GM23338 (cell line): ENCODE data around the gene SYT6. TPM values are rescaled to one million over a fixed set of nuclear protein-coding genes. Genes with fewer than 3 reads are reported as not detected.

Experiments used
- ATAC-seq: fragments of 200-7000 bp; cut with Tn5 transposase; 3 replicates; pipeline ENCODE4 v1.9.1; 2020
- DNase-seq: peaks from one replicate; pipeline ENCODE4 v3.0.0-alpha.2; 2015; ENCODE audit warnings: low spot score
- H2AFZ ChIP-seq: fragments of 200-600 bp; sonication (generic); 2 replicates; pipeline ENCODE4 v1.8.0; 2016; ENCODE audit warnings: antibody characterized with exemption, mild to moderate bottlenecking, moderate library complexity
- H3F3A ChIP-seq: fragments of 200-600 bp; sonication (generic); replicated peaks from 2 replicates; pipeline ENCODE4 v1.8.0; 2017; ENCODE audit warnings: antibody characterized with exemption, mixed run types, low read depth
- H3K27ac ChIP-seq: fragments of 200-600 bp; sonication (generic); 2 replicates; pipeline ENCODE4 v1.6.1; 2016; ENCODE audit warnings: low read depth
- H3K27me3 ChIP-seq: fragments of 200-600 bp; sonication (generic); 2 replicates; pipeline ENCODE4 v1.8.0; 2016; ENCODE audit warnings: mild to moderate bottlenecking, mixed run types, moderate library complexity; ENCODE audit not compliant: insufficient read depth
- H3K36me3 ChIP-seq: fragments of 200-600 bp; sonication (generic); 2 replicates; pipeline ENCODE4 v1.8.0; 2016; ENCODE audit warnings: mild to moderate bottlenecking; ENCODE audit not compliant: insufficient read depth
- H3K4me1 ChIP-seq: fragments of 200-600 bp; sonication (generic); 2 replicates; pipeline ENCODE4 v1.8.0; 2016; ENCODE audit warnings: mild to moderate bottlenecking, moderate library complexity; ENCODE audit not compliant: insufficient read depth
- H3K4me2 ChIP-seq: fragments of 200-600 bp; sonication (generic); 2 replicates; pipeline ENCODE4 v1.7.1; 2017; ENCODE audit warnings: mixed run types
- H3K4me3 ChIP-seq: fragments of 200-600 bp; sonication (generic); 2 replicates; pipeline ENCODE4 v1.6.1; 2016; ENCODE audit warnings: mixed run types
- H3K79me2 ChIP-seq: fragments of 200-600 bp; sonication (generic); replicated peaks from 2 replicates; pipeline ENCODE4 v1.8.0; 2017; ENCODE audit warnings: mild to moderate bottlenecking; ENCODE audit not compliant: insufficient read depth
- H3K9me2 ChIP-seq: fragments of 200-600 bp; sonication (generic); 2 replicates; pipeline ENCODE4 v1.8.0; 2017; ENCODE audit not compliant: insufficient read depth
- H4K20me1 ChIP-seq: fragments of 200-600 bp; sonication (generic); replicated peaks from 2 replicates; pipeline ENCODE4 v1.8.0; 2017; ENCODE audit warnings: mild to moderate bottlenecking; ENCODE audit not compliant: insufficient read depth
- H3K27ac Mint-ChIP-seq: 2 replicates; pipeline ENCODE4 v1.8.0; 2020; ENCODE audit warnings: inconsistent platforms, mild to moderate bottlenecking, moderate library complexity, mixed read lengths
- H3K27me3 Mint-ChIP-seq: 3 replicates; pipeline ENCODE4 v1.8.0; 2022; ENCODE audit warnings: low read depth, mild to moderate bottlenecking, moderate library complexity, mixed read lengths, inconsistent platforms; ENCODE audit not compliant: insufficient read depth, poor library complexity
- H3K36me3 Mint-ChIP-seq: 3 replicates; pipeline ENCODE4 v1.8.0; 2021; ENCODE audit warnings: low read depth, mild to moderate bottlenecking, inconsistent platforms, moderate library complexity, mixed read lengths
- H3K4me1 Mint-ChIP-seq: 3 replicates; pipeline ENCODE4 v1.8.0; 2020; ENCODE audit warnings: mild to moderate bottlenecking, inconsistent platforms, mixed read lengths
- H3K4me3 Mint-ChIP-seq: 3 replicates; pipeline ENCODE4 v1.8.0; 2021; ENCODE audit warnings: moderate library complexity, mild to moderate bottlenecking, inconsistent platforms, mixed read lengths
- H3K9me3 Mint-ChIP-seq: 3 replicates; pipeline ENCODE4 v1.8.0; 2020; ENCODE audit warnings: moderate library complexity, mild to moderate bottlenecking, inconsistent platforms, mixed read lengths
- CREB1 ChIP-seq: fragments of 250-450 bp; sonication (Bioruptor Pico); IDR thresholded peaks from 2 replicates; pipeline ENCODE4 v1.5.0; 2020; ENCODE audit warnings: low read depth, mild to moderate bottlenecking, moderate library complexity
- CTCF ChIP-seq, 2 experiments: fragments of 200-600 bp in 1 of 2; sonication (generic) in 1 of 2; conservative IDR thresholded peaks; 2 replicates each; pipeline versions ENCODE4 v1.5.1 to v1.6.1; 2016 to 2017; ENCODE audit warnings: antibody characterized with exemption in 2 of 2, low read depth in 2 of 2, mild to moderate bottlenecking in 2 of 2, moderate library complexity in 1 of 2
- ETS1 ChIP-seq: IDR thresholded peaks from 2 replicates; pipeline ENCODE4 v1.6.1; 2016; ENCODE audit warnings: antibody characterized with exemption
- EZH2 ChIP-seq: fragments of 200-600 bp; sonication (generic); IDR thresholded peaks from one replicate; pipeline ENCODE4 v1.8.0; 2017; ENCODE audit warnings: antibody characterized with exemption, mild to moderate bottlenecking, low read depth; ENCODE audit not compliant: unreplicated experiment
- EZH2phosphoT487 ChIP-seq: fragments of 200-600 bp; sonication (generic); IDR thresholded peaks from one replicate; pipeline ENCODE4 v1.8.1; 2018; ENCODE audit warnings: antibody characterized with exemption; ENCODE audit not compliant: unreplicated experiment
- JUNB ChIP-seq: IDR thresholded peaks from one replicate; pipeline ENCODE4 v1.6.1; 2016; ENCODE audit warnings: antibody characterized with exemption; ENCODE audit not compliant: unreplicated experiment
- NANOG ChIP-seq: IDR thresholded peaks from 2 replicates; pipeline ENCODE4 v1.6.1; 2016; ENCODE audit warnings: antibody characterized with exemption, borderline replicate concordance
- POLR2AphosphoS5 ChIP-seq: IDR thresholded peaks from 2 replicates; pipeline ENCODE4 v1.6.1; 2016; ENCODE audit warnings: antibody characterized with exemption, low read depth
- REST ChIP-seq: IDR thresholded peaks from one replicate; pipeline ENCODE4 v1.6.1; 2018; ENCODE audit warnings: antibody characterized with exemption; ENCODE audit not compliant: unreplicated experiment
- STAT1 ChIP-seq: IDR thresholded peaks from one replicate; pipeline ENCODE4 v1.6.1; 2016; ENCODE audit warnings: antibody characterized with exemption; ENCODE audit not compliant: unreplicated experiment
- ZNF114 ChIP-seq: fragments of 250-450 bp; sonication (Bioruptor Pico); IDR thresholded peaks from 2 replicates; pipeline ENCODE4 v1.5.0; 2020; ENCODE audit warnings: mild to moderate bottlenecking, moderate library complexity
- ZNF331 ChIP-seq: fragments of 250-450 bp; sonication (Bioruptor Pico); IDR thresholded peaks from 2 replicates; pipeline ENCODE4 v1.5.0; 2020; ENCODE audit warnings: low read depth, mild to moderate bottlenecking, moderate library complexity
- ZNF462 ChIP-seq: fragments of 250-450 bp; sonication (Bioruptor Pico); IDR thresholded peaks from 2 replicates; pipeline ENCODE4 v1.5.0; 2020; ENCODE audit warnings: mild to moderate bottlenecking, moderate library complexity
- polyA plus RNA-seq: library from polyadenylated mRNA; unstranded; fragments of >200 nt; fragmentation: Nextera tagmentation; extraction: Ambion mirVana; gene quantifications from 2 replicates; pipeline ENCODE4 v1.2.1, GENCODE V29; 2016
- total RNA-seq: library from RNA; depleted of rRNA; stranded (reverse); fragments of >200 nt; shearing (Covaris generic); gene quantifications from 2 replicates; pipeline ENCODE4 v1.2.3, GENCODE V29; 2014

SYT6 gene
- total and polyA plus RNA-seq, 2 experiments from 2014 or later: 31.2 to 42.6 TPM

- no peak overlapping the region for H3K27ac Mint-ChIP-seq
- peaks cover 2% of the 10 kb centered on the region for H3K27me3 Mint-ChIP-seq
- no peaks in the 10 kb centered on the region for H3K79me2 ChIP-seq
- no peak overlapping the region for H3K4me2 ChIP-seq
- H3F3A ChIP-seq: no peaks in the 10 kb centered on the region
- H4K20me1 ChIP-seq: no peaks in the 10 kb centered on the region
- no peak for ATAC-seq
- no peaks in the 10 kb centered on the region for H3K27me3 ChIP-seq
- H3K9me2 ChIP-seq: peaks cover 34% of the 10 kb centered on the region
- peaks cover 8% of the 10 kb centered on the region for H3K4me1 Mint-ChIP-seq
- H3K4me1 ChIP-seq: peaks cover 13% of the 10 kb centered on the region
- no peak overlapping the region for H3K4me3 Mint-ChIP-seq
- peaks cover 8% of the 10 kb centered on the region; the same call in 1 of the 2 replicates for H3K36me3 ChIP-seq
- TF ChIP-seq NANOG (no peak), ZNF331 (no peak), ETS1 (no peak), EZH2 (no peak), STAT1 (no peak), JUNB (no peak), CREB1 (no peak), CTCF (conservative IDR thresholded peaks at IDR 0.05; ENCODE audit: low read depth in 2 of 2) (no peak), POLR2AphosphoS5 (no peak), ZNF462 (CRISPR knock-in tag) (no peak), EZH2phosphoT487 (no peak), ZNF114 (CRISPR knock-in tag) (no peak), REST (no peak)
- DNase-seq: no peak
- no peak overlapping the region for H3K27ac ChIP-seq
- peaks cover 22% of the 10 kb centered on the region for H3K36me3 Mint-ChIP-seq
- H3K9me3 Mint-ChIP-seq: peaks cover 32% of the 10 kb centered on the region
- no peak overlapping the region for H3K4me3 ChIP-seq
- H2AFZ ChIP-seq: 0 out of 2 replicates have a peak overlapping the region, but pooled peaks have one; percentile 45
These were observed 91.1 kb downstream of the SYT6 start for GRCh38 chr1:114062477-114063099.
